HFF-Myc (cell line): ENCODE measurements around the gene SOX13.

Source experiments
- DNase-seq: peaks from one replicate; pipeline ENCODE4 v3.0.0-alpha.2; 2011; ENCODE audit warnings: low read depth; ENCODE audit errors: extremely low read depth
- H3K4me3 ChIP-seq: replicated peaks from 2 replicates; pipeline ENCODE4 v1.5.1; 2011; ENCODE audit warnings: low read depth, mild to moderate bottlenecking, control low read depth, low read length
- TF ChIP-seq, protein P1 (sequence below): IDR thresholded peaks from 2 replicates; pipeline ENCODE4 v1.5.1; 2012; ENCODE audit warnings: mild to moderate bottlenecking, low read depth, low read length, control low read depth; ENCODE audit errors: missing control alignments

Gene SOX13

DNA sequence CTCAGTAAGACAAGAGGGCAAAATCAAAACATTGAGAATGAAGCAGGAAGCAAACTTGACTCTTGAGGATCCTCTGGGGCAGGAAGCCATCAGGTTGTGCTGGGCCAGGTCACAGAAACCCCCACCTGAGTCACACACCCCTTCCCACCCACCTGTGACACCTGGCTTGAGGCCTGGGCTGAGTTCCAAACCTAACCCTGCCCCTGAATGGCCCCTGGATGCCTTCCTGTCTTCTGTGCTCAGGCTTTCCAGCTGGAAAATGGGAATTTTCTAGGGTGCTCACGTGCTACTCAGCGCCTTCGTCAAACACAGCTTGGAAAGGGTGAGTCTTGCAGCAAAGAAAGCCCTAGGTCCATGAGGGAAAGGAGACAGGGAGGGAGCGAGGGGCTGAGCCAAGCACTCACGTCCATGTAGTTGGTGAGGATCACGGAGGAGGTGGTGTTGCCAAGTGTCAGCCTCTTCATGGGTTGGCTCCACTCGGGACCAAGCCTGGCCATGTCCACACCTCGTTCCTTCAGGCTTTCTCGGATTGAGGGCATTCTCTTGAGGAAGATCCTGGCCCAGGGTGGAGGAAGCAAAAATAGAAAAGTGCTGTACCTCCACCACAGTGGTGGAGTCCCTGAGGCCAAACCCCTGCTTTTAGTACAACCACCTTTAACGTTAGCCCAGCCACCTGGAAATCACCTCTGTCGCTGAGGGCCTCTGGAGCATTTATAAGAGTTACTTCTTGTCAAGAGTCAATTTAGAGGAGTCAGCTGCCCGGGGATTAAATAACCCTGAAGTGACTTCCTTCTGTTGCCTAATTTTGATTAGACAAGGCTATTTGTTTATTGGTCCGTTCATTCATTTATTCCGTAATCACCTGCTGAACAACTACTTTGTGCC lies 88.9 kb downstream of the SOX13 start:
- H3K4me3 ChIP-seq = no peak overlapping the region
- DNase-seq = no peak
- TF ChIP-seq, protein P1, sequence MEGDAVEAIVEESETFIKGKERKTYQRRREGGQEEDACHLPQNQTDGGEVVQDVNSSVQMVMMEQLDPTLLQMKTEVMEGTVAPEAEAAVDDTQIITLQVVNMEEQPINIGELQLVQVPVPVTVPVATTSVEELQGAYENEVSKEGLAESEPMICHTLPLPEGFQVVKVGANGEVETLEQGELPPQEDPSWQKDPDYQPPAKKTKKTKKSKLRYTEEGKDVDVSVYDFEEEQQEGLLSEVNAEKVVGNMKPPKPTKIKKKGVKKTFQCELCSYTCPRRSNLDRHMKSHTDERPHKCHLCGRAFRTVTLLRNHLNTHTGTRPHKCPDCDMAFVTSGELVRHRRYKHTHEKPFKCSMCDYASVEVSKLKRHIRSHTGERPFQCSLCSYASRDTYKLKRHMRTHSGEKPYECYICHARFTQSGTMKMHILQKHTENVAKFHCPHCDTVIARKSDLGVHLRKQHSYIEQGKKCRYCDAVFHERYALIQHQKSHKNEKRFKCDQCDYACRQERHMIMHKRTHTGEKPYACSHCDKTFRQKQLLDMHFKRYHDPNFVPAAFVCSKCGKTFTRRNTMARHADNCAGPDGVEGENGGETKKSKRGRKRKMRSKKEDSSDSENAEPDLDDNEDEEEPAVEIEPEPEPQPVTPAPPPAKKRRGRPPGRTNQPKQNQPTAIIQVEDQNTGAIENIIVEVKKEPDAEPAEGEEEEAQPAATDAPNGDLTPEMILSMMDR = no peak

- no peak overlapping the region for H3K4me3 ChIP-seq
Measured at GRCh38 chr1:204162494-204163074, 89.7 kb downstream of the SOX13 start.

DNA sequence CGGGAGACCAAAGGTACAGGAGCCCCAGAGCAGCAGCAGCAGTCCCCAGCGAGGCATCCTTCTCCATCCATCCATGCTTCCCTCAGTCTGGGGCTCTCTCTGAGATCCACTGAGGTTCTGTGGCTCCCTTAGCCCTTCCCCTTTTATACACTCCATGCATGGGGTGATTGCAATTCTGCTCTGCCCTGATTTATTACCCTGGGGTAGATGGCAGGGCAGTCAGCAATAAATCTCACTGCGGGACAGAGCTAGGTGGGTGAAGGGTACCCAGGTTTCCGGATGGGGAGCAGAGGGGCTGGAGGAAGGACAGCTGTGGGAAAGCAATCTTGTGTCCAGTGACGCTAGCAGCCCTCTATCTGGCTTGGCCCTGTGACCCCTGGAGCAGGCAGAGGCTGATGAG lies 93.3 kb downstream of the SOX13 start, which contains the start of gene REN:
Gene REN (minus strand): TSS at position 119 of the 400 bp plus-strand sequence. CDS start 44 bp downstream, at position 75.
- no peak within 1 kb of the TSS for H3K4me3 ChIP-seq
- TF ChIP-seq, protein P1 = no peak
- DNase-seq = no peak

More at GRCh38 chr1:204162494-204163074, 89.7 kb downstream of the SOX13 start:
- TF ChIP-seq, protein P1 = peak; percentile 99
- DNase-seq = peak; percentile 26

DNA sequence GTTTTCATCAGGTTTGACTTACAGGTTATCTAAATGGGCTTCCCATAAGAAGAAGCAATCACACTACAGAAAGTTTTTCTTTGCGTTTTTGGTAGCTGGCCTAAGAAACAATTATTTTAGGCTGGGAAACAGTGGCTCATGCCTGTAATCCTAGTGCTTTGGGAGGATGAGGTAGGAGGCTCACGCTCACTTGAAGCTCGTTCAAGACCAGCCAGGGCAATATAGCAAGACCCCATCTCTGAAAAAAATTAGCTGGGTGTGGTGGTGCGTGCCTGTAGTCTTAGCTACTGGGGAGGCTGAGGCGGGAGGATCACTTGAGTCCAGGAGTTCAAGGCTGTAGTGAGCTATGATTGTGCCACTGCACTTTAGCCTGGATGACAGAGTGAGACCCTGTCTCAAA lies 94.8 kb downstream of the SOX13 start:
- TF ChIP-seq, protein P1 = no peak
- no peak overlapping the region for H3K4me3 ChIP-seq
- DNase-seq = no peak

DNA sequence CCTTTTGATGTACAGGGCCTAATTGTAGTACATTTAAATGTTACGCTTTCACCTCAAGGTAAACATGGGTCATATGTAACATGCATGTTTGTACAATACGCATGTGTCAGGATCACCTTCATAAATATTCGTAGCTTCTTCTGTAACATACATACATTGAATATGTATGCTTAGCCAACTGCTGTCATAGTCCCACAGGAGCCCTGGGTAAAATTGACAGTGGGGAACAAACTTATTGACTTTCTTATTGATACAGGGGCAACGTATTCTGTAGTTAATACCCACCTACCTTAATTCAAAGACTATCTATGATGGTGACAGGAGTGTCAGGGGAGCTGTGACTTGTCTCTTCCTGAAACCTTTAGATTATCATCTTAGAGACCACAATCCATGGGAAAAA lies 96.9 kb downstream of the SOX13 start:
- no peak overlapping the region for H3K4me3 ChIP-seq
- TF ChIP-seq, protein P1 = no peak
- DNase-seq = no peak

DNA sequence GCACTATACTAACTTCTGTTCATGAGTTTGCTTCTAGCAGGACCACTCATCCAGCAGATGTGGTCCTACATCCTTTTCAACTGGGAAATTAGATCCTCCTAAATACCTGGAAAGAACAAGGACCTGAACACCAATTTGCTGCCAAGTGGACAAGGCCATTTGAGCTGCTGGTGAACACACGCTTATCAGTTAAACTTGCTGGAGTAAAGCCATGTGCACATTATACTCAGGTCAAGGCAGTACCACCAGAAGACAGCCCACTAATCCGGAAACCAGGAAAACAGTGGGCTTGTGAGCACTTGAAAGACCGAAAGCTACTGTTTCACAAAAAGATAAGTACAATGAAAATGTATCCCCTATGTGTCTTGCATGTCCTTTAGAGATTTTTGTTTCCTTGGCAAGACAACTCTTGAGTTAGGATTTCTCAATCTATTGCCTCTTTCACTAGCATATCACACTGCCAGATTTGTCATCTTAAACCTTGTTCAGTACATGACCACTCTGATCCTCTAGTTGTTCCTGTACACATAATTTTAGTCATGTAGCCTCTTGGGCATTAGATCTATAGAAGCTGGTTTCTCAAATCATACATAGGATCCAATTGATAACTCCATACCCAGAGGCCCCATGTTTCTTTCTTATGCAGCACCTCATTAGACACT lies 97.7 kb downstream of the SOX13 start:
- H3K4me3 ChIP-seq = no peak overlapping the region
- no peak for DNase-seq
- TF ChIP-seq, protein P1 = no peak
